ENCODE results near the gene ADD1.

The ADD1 gene

GRCh38 chr4:2843263-2843940 lies at the start of gene ADD1:
TSS of gene ADD1 (plus strand) at chr4:2843844. CDS start at chr4:2875916, 32,072 bp downstream.
- peak; percentile 50 for DNase-seq (ENCODE audit: low read depth, low spot score)

- DNase-seq (ENCODE audit: low read depth, low spot score) = no peak
Measured at GRCh38 chr4:2794486-2795299, 49.0 kb upstream of the ADD1 start.

GRCh38 chr4:2795300-2795892 lies 48.2 kb upstream of the ADD1 start:
- DNase-seq (ENCODE audit: low read depth, low spot score) = no peak

- no peak for DNase-seq (ENCODE audit: low read depth, low spot score)
Measured at GRCh38 chr4:2795893-2796848, 47.5 kb upstream of the ADD1 start.

- no peak for DNase-seq (ENCODE audit: low read depth, low spot score)
Measured at GRCh38 chr4:2796849-2797544, 46.6 kb upstream of the ADD1 start.

- DNase-seq (ENCODE audit: low read depth, low spot score) = no peak
Measured at GRCh38 chr4:2797545-2798305, 45.9 kb upstream of the ADD1 start.

GRCh38 chr4:2798399-2799223 lies 45.0 kb upstream of the ADD1 start:
- no peak for DNase-seq (ENCODE audit: low read depth, low spot score)

GRCh38 chr4:2799224-2799911 lies 44.3 kb upstream of the ADD1 start:
- no peak for DNase-seq (ENCODE audit: low read depth, low spot score)

GRCh38 chr4:2799971-2800690 lies 43.5 kb upstream of the ADD1 start:
- no peak for DNase-seq (ENCODE audit: low read depth, low spot score)

- DNase-seq (ENCODE audit: low read depth, low spot score) = no peak
Measured at GRCh38 chr4:2800691-2801596, 42.7 kb upstream of the ADD1 start.

GRCh38 chr4:2802618-2803531 lies 40.8 kb upstream of the ADD1 start:
- no peak for DNase-seq (ENCODE audit: low read depth, low spot score)

- DNase-seq (ENCODE audit: low read depth, low spot score) = no peak
Measured at GRCh38 chr4:2803624-2804448, 39.8 kb upstream of the ADD1 start.

GRCh38 chr4:2804449-2804972 lies 39.1 kb upstream of the ADD1 start:
- no peak for DNase-seq (ENCODE audit: low read depth, low spot score)

GRCh38 chr4:2804973-2805501 lies 38.6 kb upstream of the ADD1 start:
- no peak for DNase-seq (ENCODE audit: low read depth, low spot score)

Measured in iPS DF 19.7 (cell line).